ES-I3 (cell line): ENCODE measurements around the gene HK1.
"Not testable (repeated sequence)": the region's sequence is repeated elsewhere in the genome, so short reads cannot be mapped to it uniquely, and the experiment has no call there.

ENCODE experiments used
- H3K36me3 ChIP-seq: 2 replicates; pipeline ENCODE4 v1.6.1; 2013; ENCODE audit warnings: mild to moderate bottlenecking, low read length, control low read depth, moderate library complexity; ENCODE audit not compliant: insufficient read depth
- H3K4me1 ChIP-seq: 2 replicates; pipeline ENCODE4 v1.6.1; 2013; ENCODE audit warnings: mild to moderate bottlenecking, control low read depth, low read length; ENCODE audit not compliant: insufficient read depth
- H3K9ac ChIP-seq: 2 replicates; pipeline ENCODE4 v1.6.1; 2013; ENCODE audit warnings: low read depth, mild to moderate bottlenecking, low read length, moderate library complexity
- H3K9me3 ChIP-seq: 2 replicates; pipeline ENCODE4 v1.6.1; 2013; ENCODE audit warnings: mild to moderate bottlenecking, low read length, moderate library complexity; ENCODE audit not compliant: control insufficient read depth, insufficient read depth

HK1 gene

DNA sequence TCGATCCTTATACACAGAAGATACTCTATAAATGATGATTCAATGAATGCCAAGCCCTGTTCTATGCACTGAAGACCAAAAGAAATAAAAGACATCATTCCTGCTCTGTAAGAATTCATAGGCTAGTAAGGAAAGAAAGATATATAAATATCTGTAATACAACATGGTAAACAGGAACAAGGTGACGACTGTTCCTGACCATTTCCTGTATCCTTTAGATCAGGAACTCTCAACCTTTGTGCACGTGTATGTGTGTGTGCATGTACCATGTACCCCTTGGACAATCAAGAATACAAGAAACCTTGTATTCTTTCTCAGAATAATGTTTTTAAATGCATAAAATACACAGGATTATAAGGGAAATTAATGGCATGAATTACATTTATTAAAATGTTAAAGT is 7.3 kb upstream of the HK1 start:
- H3K9ac ChIP-seq, result no peak overlapping the region
- H3K36me3 ChIP-seq, result no peaks in the 10 kb centered on the region

DNA sequence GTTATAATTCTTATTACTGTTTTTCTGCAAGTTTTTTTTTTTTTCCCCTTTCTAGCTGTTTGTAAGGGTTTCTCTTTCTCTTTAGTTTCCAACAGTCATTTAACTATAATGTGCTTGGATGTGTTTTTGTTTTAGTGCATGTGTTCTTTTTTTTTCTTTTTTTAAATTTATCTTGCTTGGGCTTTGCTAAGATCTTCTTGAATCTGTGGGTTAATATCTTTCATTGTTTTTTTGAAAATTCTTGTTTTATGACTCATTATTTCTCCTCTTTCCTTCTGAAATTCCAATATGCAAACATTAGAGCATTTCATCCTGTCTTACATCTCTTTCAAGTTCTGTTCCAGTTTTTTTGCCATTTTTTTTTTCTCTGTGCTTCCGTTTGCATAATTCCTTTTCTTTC is 5.7 kb upstream of the HK1 start:
- no peaks in the 10 kb centered on the region; the same call in 1 of the 2 replicates for H3K9me3 ChIP-seq
- H3K9ac ChIP-seq, result no peak overlapping the region
- no peaks in the 10 kb centered on the region for H3K4me1 ChIP-seq
- H3K36me3 ChIP-seq, result no peaks in the 10 kb centered on the region

More for the DNA sequence above, 7.3 kb upstream of the HK1 start:
- H3K9me3 ChIP-seq, result no peaks in the 10 kb centered on the region; the same call in 1 of the 2 replicates
- H3K4me1 ChIP-seq, result no peaks in the 10 kb centered on the region

GRCh38 chr10:69275444-69275843 is 2.9 kb upstream of the HK1 start:
- Histone ChIP-seq H3K9me3 (no peaks in the 10 kb centered on the region; the same call in 1 of the 2 replicates), H3K9ac (no peak overlapping the region), H3K36me3 (no peaks in the 10 kb centered on the region), H3K4me1 (peaks cover 10% of the 10 kb centered on the region)

- Histone ChIP-seq H3K36me3 (no peaks in the 10 kb centered on the region), H3K9ac (no peak overlapping the region), H3K9me3 (no peaks in the 10 kb centered on the region; the same call in 1 of the 2 replicates), H3K4me1 (peaks cover 10% of the 10 kb centered on the region)
Observed at GRCh38 chr10:69276503-69276902, 1.8 kb upstream of the HK1 start.

DNA sequence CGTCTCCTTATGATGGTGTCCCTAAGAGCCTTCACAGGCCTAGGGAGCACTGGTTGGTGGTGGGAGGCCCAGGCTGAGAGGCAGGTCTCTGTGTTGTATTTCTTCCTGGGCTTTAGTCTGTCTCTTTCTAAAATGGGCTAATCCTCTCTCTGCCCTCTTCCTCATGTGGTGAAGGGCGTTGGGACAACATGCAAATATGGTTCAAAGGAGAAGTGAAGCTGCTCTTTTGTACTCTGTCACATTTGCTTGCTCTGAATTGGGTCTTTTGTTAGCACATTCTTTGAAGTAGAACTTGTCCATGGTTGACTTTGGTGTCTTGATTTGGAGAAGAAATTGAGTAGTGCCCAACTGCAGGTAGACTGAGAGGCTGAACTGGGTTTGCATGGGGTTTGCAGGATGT is 814 bp downstream of the HK1 start:
- H3K4me1 ChIP-seq, result peaks cover 14% of the 10 kb centered on the region
- H3K36me3 ChIP-seq, result no peaks in the 10 kb centered on the region
- H3K9me3 ChIP-seq, result no peaks in the 10 kb centered on the region
- H3K9ac ChIP-seq, result no peak overlapping the region

GRCh38 chr10:69281507-69282413 is 3.5 kb downstream of the HK1 start:
- H3K9ac ChIP-seq, result no peak overlapping the region
- no peaks in the 10 kb centered on the region for H3K9me3 ChIP-seq
- no peaks in the 10 kb centered on the region for H3K36me3 ChIP-seq
- H3K4me1 ChIP-seq, result peaks cover 21% of the 10 kb centered on the region

- peaks cover 11% of the 10 kb centered on the region for H3K4me1 ChIP-seq
- H3K9me3 ChIP-seq, H3K36me3 ChIP-seq, H3K9ac ChIP-seq: not testable (repeated sequence)
Observed at GRCh38 chr10:69284402-69284801, 6.1 kb downstream of the HK1 start.

DNA sequence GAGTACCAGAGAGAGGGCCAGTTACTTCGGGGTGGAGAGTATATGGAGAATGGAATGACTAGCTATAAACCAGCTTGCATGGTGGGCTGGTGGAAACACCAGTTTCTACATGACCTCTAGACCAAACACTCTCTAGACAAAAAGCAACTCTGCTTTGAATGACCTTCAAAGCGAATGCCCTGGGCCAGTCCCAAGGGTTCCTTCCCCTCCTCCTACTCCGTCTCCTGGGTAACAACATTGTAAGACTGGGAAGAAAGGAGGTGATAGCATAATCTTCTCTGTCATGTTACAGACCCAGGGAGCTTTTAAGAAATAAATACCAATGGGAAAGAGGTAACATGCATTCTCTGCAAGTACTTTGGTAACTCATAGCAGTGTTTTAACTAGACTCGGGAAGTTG is 7.4 kb downstream of the HK1 start:
- Histone ChIP-seq H3K36me3 (no peaks in the 10 kb centered on the region), H3K9ac (no peak overlapping the region), H3K9me3 (no peaks in the 10 kb centered on the region), H3K4me1 (peaks cover 11% of the 10 kb centered on the region)

- H3K9me3 ChIP-seq, result no peaks in the 10 kb centered on the region
- H3K36me3 ChIP-seq, result no peaks in the 10 kb centered on the region
- H3K4me1 ChIP-seq, result peaks cover 11% of the 10 kb centered on the region
- no peak overlapping the region for H3K9ac ChIP-seq
Observed at GRCh38 chr10:69287181-69287580, 8.9 kb downstream of the HK1 start.

DNA sequence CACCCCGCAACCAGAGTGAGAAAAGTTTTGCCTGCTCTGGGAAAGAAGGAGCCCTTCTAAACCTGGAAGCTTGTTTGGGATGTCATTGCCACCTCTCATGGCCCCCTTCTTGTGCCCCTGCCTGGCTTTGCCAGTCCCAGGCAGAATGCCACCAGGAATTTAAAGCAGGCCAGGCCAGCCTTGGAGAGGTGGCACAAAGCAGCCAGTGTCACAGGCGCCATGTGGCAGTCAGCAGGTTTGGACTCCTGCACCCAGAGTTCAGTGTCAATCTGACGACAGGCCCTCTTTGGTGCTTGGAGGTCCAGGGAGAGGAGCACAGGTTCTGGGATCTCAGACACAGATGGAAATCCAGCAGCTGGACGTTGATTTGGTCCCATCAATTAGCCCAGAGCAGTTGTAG is 12.7 kb downstream of the HK1 start:
- H3K9ac ChIP-seq, result no peak overlapping the region
- H3K36me3 ChIP-seq, result no peaks in the 10 kb centered on the region
- no peaks in the 10 kb centered on the region for H3K9me3 ChIP-seq
- 0 out of 2 replicates have a peak, but pooled peaks cover 4% of the 10 kb centered on the region for H3K4me1 ChIP-seq

- Histone ChIP-seq H3K36me3 (no peaks in the 10 kb centered on the region), H3K4me1 (0 out of 2 replicates have a peak, but pooled peaks cover 4% of the 10 kb centered on the region), H3K9me3 (no peaks in the 10 kb centered on the region), H3K9ac (no peak overlapping the region)
Observed at GRCh38 chr10:69292459-69292858, 14.2 kb downstream of the HK1 start.

DNA sequence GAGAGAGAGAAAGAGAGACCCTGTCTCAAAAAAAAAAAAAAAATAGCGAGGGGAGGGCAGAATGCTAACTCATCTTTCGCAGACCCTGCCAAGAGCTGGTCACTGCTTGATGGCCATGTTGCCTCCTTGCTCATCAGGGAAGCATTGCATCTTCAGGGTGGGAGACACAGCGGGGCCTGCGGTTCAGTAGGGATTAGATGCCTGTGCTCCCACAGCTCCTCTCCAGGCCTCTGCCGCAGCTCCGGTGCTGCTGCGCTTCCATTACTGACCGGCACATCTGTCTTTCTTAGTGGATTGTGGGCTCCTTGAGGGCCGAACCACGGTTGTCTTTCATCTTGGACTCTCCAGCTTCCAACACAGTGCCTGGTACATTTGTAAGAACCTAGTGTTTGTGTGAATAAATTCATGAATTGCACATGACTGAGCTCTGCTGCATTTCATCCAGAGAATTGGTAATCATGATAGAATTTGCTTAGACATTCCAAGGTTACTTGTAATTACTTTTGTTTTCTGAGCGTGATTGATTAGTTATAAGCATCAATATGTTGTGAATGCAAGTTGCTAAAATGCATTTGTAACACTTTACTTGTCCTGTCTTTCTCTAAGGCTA is 16.8 kb downstream of the HK1 start:
- Histone ChIP-seq H3K9ac (no peak overlapping the region), H3K36me3 (no peaks in the 10 kb centered on the region), H3K4me1 (0 out of 2 replicates have a peak, but pooled peaks cover 4% of the 10 kb centered on the region), H3K9me3 (no peaks in the 10 kb centered on the region)

DNA sequence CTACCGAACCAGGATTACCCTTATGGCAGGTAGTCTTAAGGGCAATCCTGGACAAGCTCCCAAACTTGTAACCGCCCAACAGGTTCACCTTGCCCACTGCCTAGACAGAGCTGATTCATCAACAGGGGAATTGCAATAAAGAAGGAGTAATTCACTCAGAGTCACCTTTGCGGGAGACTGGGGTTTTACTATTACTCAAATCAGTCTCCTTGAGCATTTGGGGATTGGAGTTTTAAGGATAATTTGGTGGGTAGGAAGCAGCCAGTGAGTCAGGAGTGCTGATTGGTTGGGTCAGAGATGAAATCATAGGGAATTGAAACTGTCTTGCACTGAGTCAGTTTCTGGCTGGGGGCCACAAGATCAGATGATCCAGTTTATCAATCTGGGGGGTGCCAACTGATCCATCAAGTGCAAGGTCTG is 25.3 kb downstream of the HK1 start:
- Histone ChIP-seq H3K9me3 (no peaks in the 10 kb centered on the region), H3K9ac (no peak overlapping the region), H3K4me1 (peaks cover 4% of the 10 kb centered on the region), H3K36me3 (no peaks in the 10 kb centered on the region)

- Histone ChIP-seq H3K9me3 (no peaks in the 10 kb centered on the region), H3K9ac (no peak overlapping the region), H3K4me1 (peaks cover 4% of the 10 kb centered on the region), H3K36me3 (no peaks in the 10 kb centered on the region)
Observed at GRCh38 chr10:69306421-69306820, 28.1 kb downstream of the HK1 start.

- no peaks in the 10 kb centered on the region for H3K9me3 ChIP-seq
- no peaks in the 10 kb centered on the region for H3K36me3 ChIP-seq
- H3K9ac ChIP-seq, result no peak overlapping the region
- H3K4me1 ChIP-seq, result peaks cover 4% of the 10 kb centered on the region
Observed at GRCh38 chr10:69307434-69307833, 29.1 kb downstream of the HK1 start.
